GM19238 (cell line): Measurements from ENCODE around the gene LUC7L2.
"Not testable (repeated sequence)": the region's sequence is repeated elsewhere in the genome, so short reads cannot be mapped to it uniquely, and the experiment has no call there.

Source experiments
- DNase-seq: peaks from one replicate; pipeline ENCODE4 v3.0.0; 2011; ENCODE audit warnings: low spot score; ENCODE audit not compliant: insufficient read length

LUC7L2 gene

GRCh38 chr7:139359366-139360209 lies at the start of gene LUC7L2:
TSS of gene LUC7L2 (plus strand) at chr7:139359894. CDS start at chr7:139360262, 368 bp downstream.
- DNase-seq, result peak; percentile 74

- DNase-seq, result no peak
Observed at GRCh38 chr7:139317939-139318505, 41.7 kb upstream of the LUC7L2 start.

- DNase-seq, result no peak
Observed at GRCh38 chr7:139321071-139321745, 38.5 kb upstream of the LUC7L2 start.

- not testable (repeated sequence) for DNase-seq
Observed at GRCh38 chr7:139324709-139325108, 35.0 kb upstream of the LUC7L2 start.

- no peak for DNase-seq
Observed at GRCh38 chr7:139328375-139328774, 31.3 kb upstream of the LUC7L2 start.

GRCh38 chr7:139329119-139329518 lies 30.6 kb upstream of the LUC7L2 start:
- no peak for DNase-seq

GRCh38 chr7:139330333-139331030 lies 29.2 kb upstream of the LUC7L2 start:
- DNase-seq, result no peak

GRCh38 chr7:139332697-139333359 lies 26.9 kb upstream of the LUC7L2 start:
- no peak for DNase-seq

GRCh38 chr7:139333443-139333842 lies 26.3 kb upstream of the LUC7L2 start:
- DNase-seq, result not testable (repeated sequence)

GRCh38 chr7:139334399-139335150 lies 25.1 kb upstream of the LUC7L2 start:
- DNase-seq, result no peak

GRCh38 chr7:139339025-139339424 lies 20.7 kb upstream of the LUC7L2 start:
- no peak for DNase-seq

GRCh38 chr7:139339698-139340036 lies 20.0 kb upstream of the LUC7L2 start:
- no peak for DNase-seq

- peak; percentile 80 for DNase-seq
Observed at GRCh38 chr7:139340037-139340807, 19.5 kb upstream of the LUC7L2 start.

GRCh38 chr7:139340808-139341057 lies 19.0 kb upstream of the LUC7L2 start:
- peak; percentile 8 for DNase-seq

GRCh38 chr7:139341058-139341775 lies 18.5 kb upstream of the LUC7L2 start, which contains the start of gene FMC1:
TSS of gene FMC1 (plus strand) at chr7:139341337. CDS start at chr7:139341385, 48 bp downstream.
- DNase-seq, result peak; percentile 32

- peak; percentile 60 for DNase-seq
Observed at GRCh38 chr7:139341776-139342226, 17.9 kb upstream of the LUC7L2 start.

- DNase-seq, result no peak
Observed at GRCh38 chr7:139345042-139345441, 14.7 kb upstream of the LUC7L2 start.

- DNase-seq, result no peak
Observed at GRCh38 chr7:139351027-139351426, 8.7 kb upstream of the LUC7L2 start.

GRCh38 chr7:139354729-139355128 lies 5.0 kb upstream of the LUC7L2 start:
- no peak for DNase-seq
